ENCODE data around the gene RAB23.

- no peak for TF ChIP-seq CTCF (IDR thresholded peaks at IDR 0.05; ENCODE audit: insufficient read depth, low read depth, low read length)
- no peak for TF ChIP-seq EZH2 (IDR thresholded peaks at IDR 0.05; ENCODE audit: insufficient read depth, low read length)
These were observed 6.8 kb downstream of the RAB23 start for GRCh38 chr6:57215260-57215659.
